Stimulated activated CD8-positive, alpha-beta memory T cell treated with anti-CD3 and anti-CD28 coated beads, Interleukin-7, amount 100 ng/mL, for 4 hours (primary cell): Measurements from ENCODE around the gene OR5J2.
"Not testable (repeated sequence)": the region's sequence is repeated elsewhere in the genome, so short reads cannot be mapped to it uniquely, and the experiment has no call there.

Experiments used
- DNase-seq, 2 donors: peaks; one replicate each; pipeline ENCODE4 v3.0.0-alpha.2; 2020; ENCODE audit warnings: low read depth in 2 of 2

The OR5J2 gene

GRCh38 chr11:56176318-56176717 lies at the start of gene OR5J2:
TSS of gene OR5J2 (plus strand) at chr11:56176618. CDS start at chr11:56176618, 0 bp downstream.
- DNase-seq = no peak

- no peak for DNase-seq
These were observed 36.2 kb upstream of the OR5J2 start, which contains the start of gene OR8J3 for GRCh38 chr11:56140151-56140661. TSS of gene OR8J3 (minus strand) at chr11:56140201. CDS start at chr11:56137718, 2,483 bp downstream.

DNA sequence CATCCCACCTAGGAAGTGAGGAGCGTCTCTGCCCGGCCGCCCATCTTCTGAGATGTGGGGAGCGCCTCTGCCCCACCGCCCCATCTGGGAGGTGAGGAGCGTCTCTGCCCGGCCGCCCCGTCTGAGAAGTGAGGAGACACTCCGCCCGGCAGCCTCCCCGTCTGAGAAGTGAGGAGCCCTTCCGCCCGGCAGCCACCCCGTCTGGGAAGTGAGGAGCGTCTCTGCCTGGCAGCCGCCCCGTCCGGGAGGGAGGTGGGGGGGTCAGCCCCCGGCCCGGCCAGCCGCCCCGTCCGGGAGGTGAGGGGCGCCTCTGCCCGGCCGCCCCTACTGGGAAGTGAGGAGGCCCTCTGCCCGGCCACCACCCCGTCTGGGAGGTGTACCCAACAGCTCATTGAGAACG lies 32.7 kb upstream of the OR5J2 start:
- not testable (repeated sequence) for DNase-seq

- DNase-seq = no peak
These were observed 25.0 kb upstream of the OR5J2 start for GRCh38 chr11:56151376-56151775.

- DNase-seq = no peak
These were observed 24.1 kb upstream of the OR5J2 start for GRCh38 chr11:56152333-56152732.

DNA sequence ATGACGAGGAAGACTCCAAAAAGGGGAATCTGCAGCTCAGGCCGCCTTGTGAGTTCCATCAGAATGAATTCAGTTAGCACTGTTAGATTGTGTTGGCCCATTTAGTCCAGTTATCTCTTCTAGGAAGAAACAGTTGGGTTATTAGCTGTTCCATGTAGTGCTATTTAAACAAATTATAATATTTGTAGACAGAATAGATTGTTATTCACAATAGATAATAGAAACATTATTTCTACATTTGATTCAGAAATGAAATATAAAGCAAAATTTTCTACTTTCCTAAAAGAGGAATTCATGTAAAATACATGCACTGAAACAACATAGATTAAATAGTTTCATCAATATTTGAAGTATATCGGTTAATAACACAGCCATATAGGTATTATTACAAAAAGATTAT lies 16.2 kb upstream of the OR5J2 start, which contains the start of gene OR8K5:
OR8K5 (minus strand) TSS at position 101 of the 400 bp plus-strand sequence; CDS start at position 101, 0 bp downstream.
- no peak for DNase-seq

GRCh38 chr11:56163804-56164203 lies 12.6 kb upstream of the OR5J2 start:
- DNase-seq = no peak

DNA sequence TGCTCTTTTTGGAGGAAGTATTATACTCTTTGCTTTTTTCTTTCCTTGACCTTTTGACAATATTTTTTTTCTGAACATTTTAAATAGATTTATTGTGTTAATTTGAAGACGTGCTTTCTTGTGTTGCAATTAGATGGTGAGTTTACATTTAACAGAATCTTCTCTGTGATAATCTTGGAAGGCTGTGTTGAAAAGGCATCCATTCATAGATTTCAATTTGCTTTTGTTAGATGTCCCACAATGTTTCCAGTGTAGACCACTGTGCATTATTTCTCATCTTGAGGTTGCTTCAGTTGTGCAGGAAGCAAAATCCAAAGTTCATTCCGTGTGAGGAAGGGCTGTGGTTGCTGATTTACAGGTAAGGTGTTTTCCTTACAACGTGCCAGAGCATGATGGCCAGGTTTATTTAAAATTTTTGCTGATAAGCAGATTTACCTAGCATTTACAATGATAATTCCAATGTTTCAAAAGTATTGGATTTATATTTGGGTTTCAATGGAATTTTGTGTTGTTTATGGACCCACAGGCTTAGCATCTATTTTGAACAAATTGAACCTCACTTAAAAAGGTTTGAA lies 4.1 kb upstream of the OR5J2 start:
- no peak for DNase-seq

DNA sequence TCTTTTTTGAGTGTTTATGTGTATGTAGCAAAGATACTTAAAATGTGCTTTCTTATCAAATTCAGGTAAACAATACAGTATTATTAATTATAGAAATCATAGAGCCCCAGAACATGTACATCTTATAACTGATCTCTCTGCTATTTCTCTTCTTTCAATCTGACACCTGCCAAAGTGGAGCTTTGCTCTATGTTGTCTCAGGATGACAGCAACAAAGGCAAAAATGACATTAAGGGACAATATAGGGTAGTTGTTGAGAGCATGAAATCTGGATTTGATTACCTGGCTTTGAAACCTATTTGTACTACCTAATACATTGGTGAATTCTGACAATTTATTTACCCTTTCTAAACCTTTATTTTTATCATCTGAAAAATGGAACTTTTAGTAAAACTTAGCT lies 7.0 kb downstream of the OR5J2 start:
- no peak for DNase-seq

DNA sequence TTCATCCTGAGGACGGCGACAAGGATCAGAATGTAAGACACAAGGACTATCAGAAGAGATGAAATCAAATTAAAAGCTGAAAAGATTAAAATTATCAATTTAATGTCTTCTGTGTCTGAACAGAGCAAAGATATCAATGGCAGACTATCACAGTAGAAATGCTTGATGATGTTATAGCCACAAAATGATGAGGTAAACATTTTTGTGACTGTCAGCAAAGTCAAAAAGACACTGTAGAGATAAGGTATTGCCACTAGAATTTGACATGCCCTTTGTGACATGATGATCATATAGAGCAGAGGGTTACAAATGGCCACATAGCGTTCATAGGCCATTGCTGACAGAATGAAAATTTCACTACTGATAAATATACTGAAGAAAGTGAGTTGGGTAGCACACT lies 12.2 kb downstream of the OR5J2 start:
- no peak for DNase-seq

- DNase-seq = no peak
These were observed 20.3 kb downstream of the OR5J2 start for GRCh38 chr11:56196705-56197104.

GRCh38 chr11:56197367-56197766 lies 20.9 kb downstream of the OR5J2 start:
- no peak for DNase-seq

- DNase-seq = no peak
These were observed 31.4 kb downstream of the OR5J2 start for GRCh38 chr11:56207790-56208189.

- DNase-seq = no peak
These were observed 38.1 kb downstream of the OR5J2 start for GRCh38 chr11:56214537-56214936.

- DNase-seq = not testable (repeated sequence)
These were observed 43.3 kb downstream of the OR5J2 start for GRCh38 chr11:56219735-56220134.
